GM10266 (cell line): ENCODE measurements around the gene TTLL5.

ENCODE experiments used
- DNase-seq: peaks from one replicate; pipeline ENCODE4 v3.0.0; 2012; ENCODE audit errors: extremely low spot score
- CTCF ChIP-seq: IDR thresholded peaks from 2 replicates; pipeline ENCODE4 v1.5.1; 2012; ENCODE audit warnings: mild to moderate bottlenecking, low read depth; ENCODE audit not compliant: control insufficient read depth, insufficient read depth; ENCODE audit errors: missing control alignments

The TTLL5 gene

GRCh38 chr14:75822522-75823141 is 161.6 kb downstream of the TTLL5 start:
- TF ChIP-seq CTCF = no peak
- no peak for DNase-seq

GRCh38 chr14:75823334-75823733 is 162.3 kb downstream of the TTLL5 start:
- no peak for DNase-seq

DNA sequence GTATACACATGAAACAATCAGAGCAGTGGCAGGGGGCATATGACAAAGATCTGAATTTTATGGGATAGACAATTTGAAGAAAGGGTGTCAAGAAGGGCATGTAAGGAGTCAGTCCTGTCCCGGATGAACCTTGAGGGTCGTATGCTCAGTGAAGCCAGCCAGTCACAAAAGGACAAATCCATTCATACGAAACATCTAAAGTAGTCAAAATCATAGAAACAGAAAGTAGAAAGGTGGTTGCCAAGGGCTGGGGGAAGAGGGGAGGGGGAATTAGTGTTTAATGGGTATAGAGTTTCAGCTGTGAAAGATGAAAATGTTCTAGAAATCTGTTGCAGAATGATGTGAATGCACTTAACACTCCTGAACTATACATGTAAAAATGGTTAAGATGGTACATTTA is 163.3 kb downstream of the TTLL5 start:
- DNase-seq = no peak
- no peak for TF ChIP-seq CTCF

More at GRCh38 chr14:75823334-75823733, 162.3 kb downstream of the TTLL5 start:
- TF ChIP-seq CTCF = no peak

DNA sequence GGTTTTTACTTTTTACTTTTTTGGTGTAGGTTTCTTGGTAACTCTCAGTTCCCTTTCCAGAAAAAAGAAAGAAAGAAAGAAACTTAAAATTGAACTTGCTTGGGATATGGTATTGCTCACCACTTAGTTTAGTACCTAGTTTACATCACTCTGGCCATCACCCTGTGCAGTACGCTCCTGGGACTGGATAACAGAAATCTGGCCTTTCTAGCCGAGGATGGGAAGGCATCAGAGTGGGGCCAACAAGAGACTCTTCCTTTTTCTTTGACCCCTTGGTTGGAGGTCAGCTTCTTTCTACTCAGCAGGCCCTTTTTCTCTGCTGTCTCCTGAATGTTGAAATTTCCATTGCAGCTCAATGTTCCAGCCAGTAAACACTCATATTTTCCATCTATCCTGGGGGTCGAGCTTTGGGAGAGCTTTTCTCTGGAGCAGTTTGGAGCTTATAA is 164.1 kb downstream of the TTLL5 start:
- no peak for TF ChIP-seq CTCF
- no peak for DNase-seq

DNA sequence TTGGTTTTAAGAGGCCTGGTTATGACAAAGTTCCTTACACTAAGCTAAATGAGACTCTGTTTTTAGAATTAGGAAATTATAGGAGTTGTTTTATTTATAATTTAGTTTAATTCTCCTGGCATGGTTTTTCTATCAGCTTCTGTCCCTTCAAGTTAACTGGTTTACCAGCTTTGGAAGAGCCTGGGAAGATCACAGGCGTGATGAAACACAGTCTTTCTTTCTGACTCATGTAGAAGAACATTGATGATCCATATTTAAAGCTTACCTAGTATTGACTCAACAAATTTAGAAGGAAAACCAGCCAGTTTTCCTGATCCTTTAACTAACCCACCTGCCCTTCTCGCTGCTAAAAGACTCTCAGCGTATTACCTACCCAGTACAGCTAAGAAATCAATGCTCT is 165.6 kb downstream of the TTLL5 start:
- DNase-seq = no peak
- TF ChIP-seq CTCF = no peak

- no peak for TF ChIP-seq CTCF
- DNase-seq = no peak
Measured at GRCh38 chr14:75827331-75827730, 166.3 kb downstream of the TTLL5 start.

DNA sequence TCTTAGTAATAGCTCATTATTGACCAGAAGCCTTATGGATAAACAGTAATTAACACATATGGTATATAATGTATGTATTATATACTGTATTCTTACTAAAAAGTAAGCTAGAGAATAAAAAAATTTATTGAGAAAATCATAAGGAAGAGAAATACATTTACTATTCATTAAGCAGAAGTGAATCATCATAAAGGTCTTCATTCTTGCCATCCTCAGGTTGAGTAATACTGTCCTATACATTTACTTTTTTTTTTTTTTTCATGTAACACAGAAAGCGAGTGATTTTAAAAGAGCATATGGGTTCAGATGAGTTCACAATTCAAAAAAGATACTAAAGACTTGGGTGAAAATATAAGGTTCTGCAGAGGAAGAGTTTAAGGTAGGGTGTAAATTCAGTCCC is 168.3 kb downstream of the TTLL5 start:
- DNase-seq = no peak
- no peak for TF ChIP-seq CTCF
